Fibroblast of skin of right quadriceps (primary cell): Measurements from ENCODE around the gene WWTR1.

Source experiments
- DNase-seq: peaks from one replicate; pipeline ENCODE4 v3.0.0-alpha.2; 2013

The WWTR1 gene

GRCh38 chr3:149523512-149524299 lies 134.1 kb downstream of the WWTR1 start:
- no peak for DNase-seq

- no peak for DNase-seq
Measured at GRCh38 chr3:149519912-149520311, 137.9 kb downstream of the WWTR1 start.

GRCh38 chr3:149516920-149517319 lies 140.9 kb downstream of the WWTR1 start:
- no peak for DNase-seq

- DNase-seq, result no peak
Measured at GRCh38 chr3:149515249-149515648, 142.6 kb downstream of the WWTR1 start.

- no peak for DNase-seq
Measured at GRCh38 chr3:149514471-149514870, 143.4 kb downstream of the WWTR1 start.

GRCh38 chr3:149512073-149512782 lies 145.6 kb downstream of the WWTR1 start:
- peak; percentile 59 for DNase-seq

GRCh38 chr3:149511040-149511626 lies 146.7 kb downstream of the WWTR1 start:
- no peak for DNase-seq

GRCh38 chr3:149510480-149510879 lies 147.3 kb downstream of the WWTR1 start:
- no peak for DNase-seq

- DNase-seq, result no peak
Measured at GRCh38 chr3:149509526-149509925, 148.3 kb downstream of the WWTR1 start.

GRCh38 chr3:149507491-149508324 lies 150.1 kb downstream of the WWTR1 start:
- peak; percentile 9 for DNase-seq

GRCh38 chr3:149506965-149507364 lies 150.9 kb downstream of the WWTR1 start:
- DNase-seq, result no peak

- peak; percentile 56 for DNase-seq
Measured at GRCh38 chr3:149506540-149506939, 151.3 kb downstream of the WWTR1 start.

- DNase-seq, result no peak
Measured at GRCh38 chr3:149502438-149502837, 155.4 kb downstream of the WWTR1 start.

GRCh38 chr3:149501524-149501923 lies 156.3 kb downstream of the WWTR1 start:
- peak; percentile 65 for DNase-seq

- DNase-seq, result no peak
Measured at GRCh38 chr3:149497966-149498670, 159.7 kb downstream of the WWTR1 start.

- DNase-seq, result no peak
Measured at GRCh38 chr3:149496891-149497290, 160.9 kb downstream of the WWTR1 start.

- no peak for DNase-seq
Measured at GRCh38 chr3:149495581-149496125, 162.2 kb downstream of the WWTR1 start.

- DNase-seq, result peak; percentile 74
Measured at GRCh38 chr3:149494759-149495580, 162.9 kb downstream of the WWTR1 start.

GRCh38 chr3:149494022-149494758 lies 163.6 kb downstream of the WWTR1 start:
- peak; percentile 64 for DNase-seq

- no peak for DNase-seq
Measured at GRCh38 chr3:149493315-149494021, 164.4 kb downstream of the WWTR1 start.
